ENCODE measurements around the gene CD247.

DNA sequence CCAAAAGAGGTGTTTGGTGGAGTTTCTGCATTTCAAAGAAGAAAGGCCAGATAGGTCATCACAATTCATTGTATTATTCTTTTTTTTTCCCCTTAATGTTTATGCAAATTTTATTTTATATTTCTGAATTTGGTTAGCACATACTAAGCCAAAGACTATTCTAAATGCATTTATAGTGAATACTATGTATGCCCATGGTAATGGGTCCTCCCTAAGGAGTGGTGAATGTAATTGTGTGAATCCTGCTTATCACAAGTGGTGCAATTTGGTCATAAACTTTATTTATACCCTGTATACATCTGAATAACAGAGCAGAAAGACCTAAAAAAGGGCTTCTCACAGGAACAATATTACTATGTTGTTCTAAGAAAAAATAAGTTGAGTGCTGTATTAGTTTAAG lies 99.1 kb downstream of the CD247 start:
- TF ChIP-seq, protein P1, sequence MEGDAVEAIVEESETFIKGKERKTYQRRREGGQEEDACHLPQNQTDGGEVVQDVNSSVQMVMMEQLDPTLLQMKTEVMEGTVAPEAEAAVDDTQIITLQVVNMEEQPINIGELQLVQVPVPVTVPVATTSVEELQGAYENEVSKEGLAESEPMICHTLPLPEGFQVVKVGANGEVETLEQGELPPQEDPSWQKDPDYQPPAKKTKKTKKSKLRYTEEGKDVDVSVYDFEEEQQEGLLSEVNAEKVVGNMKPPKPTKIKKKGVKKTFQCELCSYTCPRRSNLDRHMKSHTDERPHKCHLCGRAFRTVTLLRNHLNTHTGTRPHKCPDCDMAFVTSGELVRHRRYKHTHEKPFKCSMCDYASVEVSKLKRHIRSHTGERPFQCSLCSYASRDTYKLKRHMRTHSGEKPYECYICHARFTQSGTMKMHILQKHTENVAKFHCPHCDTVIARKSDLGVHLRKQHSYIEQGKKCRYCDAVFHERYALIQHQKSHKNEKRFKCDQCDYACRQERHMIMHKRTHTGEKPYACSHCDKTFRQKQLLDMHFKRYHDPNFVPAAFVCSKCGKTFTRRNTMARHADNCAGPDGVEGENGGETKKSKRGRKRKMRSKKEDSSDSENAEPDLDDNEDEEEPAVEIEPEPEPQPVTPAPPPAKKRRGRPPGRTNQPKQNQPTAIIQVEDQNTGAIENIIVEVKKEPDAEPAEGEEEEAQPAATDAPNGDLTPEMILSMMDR (IDR thresholded peaks at IDR 0.05) = no peak
- no peak for TF ChIP-seq POLR2A (IDR thresholded peaks at IDR 0.05; ENCODE audit: low read depth)
